ENCODE data around the gene GXYLT2. TPM values are rescaled to one million over a fixed set of nuclear protein-coding genes. Genes with fewer than 3 reads are reported as not detected.

Gene GXYLT2
- total and polyA plus RNA-seq, 10 of the 15 experiments (the other 5 are each of a cell fraction or from before 2014, with no cell fraction given) = 0.27 to 2.6 (median 0.78) TPM

DNA sequence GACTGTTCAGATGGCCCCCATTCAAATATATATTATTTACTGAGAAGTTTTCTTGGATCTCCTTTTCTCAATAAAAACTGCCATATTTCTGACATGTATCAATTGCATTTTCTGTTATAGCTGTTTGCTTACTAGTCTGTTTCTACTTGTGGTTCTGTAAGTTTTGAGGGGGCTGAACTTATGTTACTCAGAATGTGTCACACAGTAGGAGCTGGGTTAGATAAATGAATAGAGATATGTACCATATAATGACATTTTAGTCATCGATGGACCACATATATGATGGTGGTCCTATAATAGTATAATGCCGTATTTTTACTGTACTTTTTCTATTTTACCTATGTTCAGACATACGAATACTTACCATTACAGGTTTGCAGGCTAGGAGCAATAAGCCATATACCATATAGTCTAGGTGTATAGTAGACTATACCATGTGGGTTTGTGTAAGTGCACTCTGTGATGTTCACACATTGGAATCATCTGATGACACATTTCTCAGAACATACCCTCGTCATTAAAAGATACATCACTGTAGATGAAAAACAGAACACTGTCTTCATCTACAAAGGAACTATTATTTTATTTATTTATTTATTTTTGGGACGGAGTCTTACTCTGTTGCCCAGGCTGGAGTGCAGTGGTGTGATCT, 131.1 kb downstream of the GXYLT2 start (continued):
- TF ChIP-seq, protein P1, sequence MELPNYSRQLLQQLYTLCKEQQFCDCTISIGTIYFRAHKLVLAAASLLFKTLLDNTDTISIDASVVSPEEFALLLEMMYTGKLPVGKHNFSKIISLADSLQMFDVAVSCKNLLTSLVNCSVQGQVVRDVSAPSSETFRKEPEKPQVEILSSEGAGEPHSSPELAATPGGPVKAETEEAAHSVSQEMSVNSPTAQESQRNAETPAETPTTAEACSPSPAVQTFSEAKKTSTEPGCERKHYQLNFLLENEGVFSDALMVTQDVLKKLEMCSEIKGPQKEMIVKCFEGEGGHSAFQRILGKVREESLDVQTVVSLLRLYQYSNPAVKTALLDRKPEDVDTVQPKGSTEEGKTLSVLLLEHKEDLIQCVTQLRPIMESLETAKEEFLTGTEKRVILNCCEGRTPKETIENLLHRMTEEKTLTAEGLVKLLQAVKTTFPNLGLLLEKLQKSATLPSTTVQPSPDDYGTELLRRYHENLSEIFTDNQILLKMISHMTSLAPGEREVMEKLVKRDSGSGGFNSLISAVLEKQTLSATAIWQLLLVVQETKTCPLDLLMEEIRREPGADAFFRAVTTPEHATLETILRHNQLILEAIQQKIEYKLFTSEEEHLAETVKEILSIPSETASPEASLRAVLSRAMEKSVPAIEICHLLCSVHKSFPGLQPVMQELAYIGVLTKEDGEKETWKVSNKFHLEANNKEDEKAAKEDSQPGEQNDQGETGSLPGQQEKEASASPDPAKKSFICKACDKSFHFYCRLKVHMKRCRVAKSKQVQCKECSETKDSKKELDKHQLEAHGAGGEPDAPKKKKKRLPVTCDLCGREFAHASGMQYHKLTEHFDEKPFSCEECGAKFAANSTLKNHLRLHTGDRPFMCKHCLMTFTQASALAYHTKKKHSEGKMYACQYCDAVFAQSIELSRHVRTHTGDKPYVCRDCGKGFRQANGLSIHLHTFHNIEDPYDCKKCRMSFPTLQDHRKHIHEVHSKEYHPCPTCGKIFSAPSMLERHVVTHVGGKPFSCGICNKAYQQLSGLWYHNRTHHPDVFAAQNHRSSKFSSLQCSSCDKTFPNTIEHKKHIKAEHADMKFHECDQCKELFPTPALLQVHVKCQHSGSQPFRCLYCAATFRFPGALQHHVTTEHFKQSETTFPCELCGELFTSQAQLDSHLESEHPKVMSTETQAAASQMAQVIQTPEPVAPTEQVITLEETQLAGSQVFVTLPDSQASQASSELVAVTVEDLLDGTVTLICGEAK (IDR thresholded peaks at IDR 0.05; ENCODE audit: borderline replicate concordance) = no peak
- TF ChIP-seq, protein P2, sequence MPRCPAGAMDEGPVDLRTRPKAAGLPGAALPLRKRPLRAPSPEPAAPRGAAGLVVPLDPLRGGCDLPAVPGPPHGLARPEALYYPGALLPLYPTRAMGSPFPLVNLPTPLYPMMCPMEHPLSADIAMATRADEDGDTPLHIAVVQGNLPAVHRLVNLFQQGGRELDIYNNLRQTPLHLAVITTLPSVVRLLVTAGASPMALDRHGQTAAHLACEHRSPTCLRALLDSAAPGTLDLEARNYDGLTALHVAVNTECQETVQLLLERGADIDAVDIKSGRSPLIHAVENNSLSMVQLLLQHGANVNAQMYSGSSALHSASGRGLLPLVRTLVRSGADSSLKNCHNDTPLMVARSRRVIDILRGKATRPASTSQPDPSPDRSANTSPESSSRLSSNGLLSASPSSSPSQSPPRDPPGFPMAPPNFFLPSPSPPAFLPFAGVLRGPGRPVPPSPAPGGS (IDR thresholded peaks at IDR 0.05; ENCODE audit: borderline replicate concordance, insufficient read depth, low read depth, low read length, poor library complexity, severe bottlenecking) = no peak

DNA sequence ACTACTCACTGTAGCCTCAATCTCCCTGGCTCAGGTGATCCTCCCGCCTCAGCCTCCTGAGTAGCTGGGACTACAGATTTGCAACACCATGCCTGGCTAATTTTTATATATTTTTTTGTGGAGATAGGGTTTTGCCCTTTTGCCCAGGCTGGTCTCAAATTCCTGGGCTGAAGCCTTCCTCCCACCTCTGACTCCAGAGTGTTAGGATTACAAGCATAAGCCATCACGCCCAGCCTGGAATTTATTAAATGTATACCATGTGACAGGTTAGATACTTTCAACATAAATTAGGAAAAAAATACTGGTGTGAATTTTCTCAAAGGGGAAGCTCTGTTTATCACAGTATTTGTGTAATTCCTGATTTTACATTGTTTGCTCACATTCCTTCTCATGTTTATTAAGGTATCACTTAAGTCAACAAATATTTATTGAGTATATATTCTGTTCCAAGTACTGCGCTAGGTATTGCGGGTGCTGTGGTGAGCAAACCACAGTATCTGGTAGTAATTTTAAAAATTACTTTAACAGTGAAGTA, 133.5 kb downstream of the GXYLT2 start:
- WGBS (ENCODE audit: insufficient coverage, insufficient replicate concordance, low lambda C conversion rate, missing lambda C conversion rate) = 84% methylated on average over 4 of the region's 4 CpGs
- TF ChIP-seq, protein P2 (IDR thresholded peaks at IDR 0.05; ENCODE audit: borderline replicate concordance, insufficient read depth, low read depth, low read length, poor library complexity, severe bottlenecking) = no peak
- TF ChIP-seq SMARCA5 (IDR thresholded peaks at IDR 0.05) (no peak), HDAC2 (IDR thresholded peaks at IDR 0.05) (no peak), PAX8 (IDR thresholded peaks at IDR 0.05) (no peak), ZNF207 (IDR thresholded peaks at IDR 0.05; ENCODE audit: borderline replicate concordance) (no peak), STAT1 (conservative IDR thresholded peaks at IDR 0.05) (no peak), POU2F2 (IDR thresholded peaks at IDR 0.05; ENCODE audit: borderline replicate concordance, low read depth, low read length) (no peak), KLF5 (IDR thresholded peaks at IDR 0.05; ENCODE audit: partially characterized antibody) (no peak), SIN3A (IDR thresholded peaks at IDR 0.05; ENCODE audit: low read depth, low read length) (no peak)
- TF ChIP-seq, protein P3, sequence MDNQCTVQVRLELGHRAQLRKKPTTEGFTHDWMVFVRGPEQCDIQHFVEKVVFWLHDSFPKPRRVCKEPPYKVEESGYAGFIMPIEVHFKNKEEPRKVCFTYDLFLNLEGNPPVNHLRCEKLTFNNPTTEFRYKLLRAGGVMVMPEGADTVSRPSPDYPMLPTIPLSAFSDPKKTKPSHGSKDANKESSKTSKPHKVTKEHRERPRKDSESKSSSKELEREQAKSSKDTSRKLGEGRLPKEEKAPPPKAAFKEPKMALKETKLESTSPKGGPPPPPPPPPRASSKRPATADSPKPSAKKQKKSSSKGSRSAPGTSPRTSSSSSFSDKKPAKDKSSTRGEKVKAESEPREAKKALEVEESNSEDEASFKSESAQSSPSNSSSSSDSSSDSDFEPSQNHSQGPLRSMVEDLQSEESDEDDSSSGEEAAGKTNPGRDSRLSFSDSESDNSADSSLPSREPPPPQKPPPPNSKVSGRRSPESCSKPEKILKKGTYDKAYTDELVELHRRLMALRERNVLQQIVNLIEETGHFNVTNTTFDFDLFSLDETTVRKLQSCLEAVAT (IDR thresholded peaks at IDR 0.05) = no peak

More for the DNA sequence above, 133.5 kb downstream of the GXYLT2 start:
- H3K4me2 ChIP-seq (ENCODE audit: control insufficient read depth, insufficient read depth) = no peak overlapping the region
- intact Hi-C loops (cut with micrococcal nuclease; ENCODE audit: unreplicated experiment) (no loop called here), in situ Hi-C loops (cut with MboI) (no loop called here)
- H3K9ac ChIP-seq (ENCODE audit: control insufficient read depth, insufficient read depth, low read length) = no peak overlapping the region
- no TSS peak for BruUV-seq (replicated peaks)
- H2AFZ ChIP-seq (ENCODE audit: control insufficient read depth, low read depth, low read length) = no peak overlapping the region
- H3K9me3 ChIP-seq (replicated peaks; ENCODE audit: control insufficient read depth, insufficient read depth, low read length) = no peaks in the 10 kb centered on the region; the same call in 2 of the 3 replicates
- peaks cover 4% of the 10 kb centered on the region; the same call in 1 of the 2 replicates for H4K20me1 ChIP-seq (ENCODE audit: control insufficient read depth, insufficient read depth)
- peaks cover 93% of the 10 kb centered on the region for H3K79me2 ChIP-seq (ENCODE audit: control insufficient read depth, insufficient read depth, low read length)
- POLR2A ChIA-PET = no interaction called here
- peaks cover 0 to 2% of the 10 kb centered on the region in 2 experiments; a peak in 1 of 4 replicates for H3K36me3 ChIP-seq (ENCODE audit: control insufficient read depth in 2 of 2, insufficient read depth in 2 of 2, low read length in 1 of 2)
- FAIRE-seq = no peak
- peaks cover under 1% of the 10 kb centered on the region for H3K4me1 ChIP-seq (ENCODE audit: control insufficient read depth, insufficient read depth, low read length)
- CTCF ChIA-PET = interaction anchor here (0.7 kb wide), 2 partner anchors 39 to 194 kb away, joined by 3 to 4 read pairs; no protein-coding TSS in a partner anchor
- no peak overlapping the region for H3K4me3 ChIP-seq
- H3K27ac ChIP-seq (ENCODE audit: control insufficient read depth, insufficient read depth) = no peak overlapping the region
- SMC1A ChIA-PET (ENCODE audit: uncharacterized antibody, unreplicated experiment) = interaction anchor here (0.6 to 1.2 kb wide), 2 partner anchors 29 to 207 kb away, joined by 3 to 4 read pairs; no protein-coding TSS in a partner anchor
- no peak for DNase-seq (ENCODE audit: low read depth, low spot score)
- RAD21 ChIA-PET (ENCODE audit: unreplicated experiment) = interaction anchor here (0.6 kb wide), 1 partner anchor 34 kb away, joined by 3 read pairs; no protein-coding TSS in a partner anchor
- ATAC-seq = no peak
- H3K27me3 ChIP-seq (replicated peaks in 1 of 2; ENCODE audit: control insufficient read depth in 2 of 2, insufficient read depth in 2 of 2, low read length in 1 of 2) = no peaks in the 10 kb centered on the region

All from GM12878 (cell line).